HepG2 (cell line): ENCODE measurements around the gene CTAGE9. TPM values are rescaled to one million over a fixed set of nuclear protein-coding genes. Genes with fewer than 3 reads are reported as not detected.

Source experiments
- DPF2 ChIP-seq: sonication (generic); formaldehyde crosslinking; IDR thresholded peaks from 2 replicates; pipeline ENCODE4 v1.4.0; 2020; ENCODE audit warnings: mild to moderate bottlenecking, low read depth, missing genetic modification reagents, borderline replicate concordance
- EHMT2 ChIP-seq: fragments of 200-600 bp; sonication (generic); IDR thresholded peaks from 2 replicates; pipeline ENCODE4 v1.7.0; 2017; ENCODE audit warnings: antibody characterized with exemption, low read depth, low read length, borderline replicate concordance
- FLYWCH1 ChIP-seq: sonication (generic); formaldehyde crosslinking; IDR thresholded peaks from 2 replicates; pipeline ENCODE4 v1.8.1; 2023; ENCODE audit warnings: mild to moderate bottlenecking, missing genetic modification reagents
- GABPB1 ChIP-seq: IDR thresholded peaks from 2 replicates; pipeline ENCODE4 v1.6.1; 2016; ENCODE audit warnings: mild to moderate bottlenecking, missing genetic modification reagents, moderate library complexity, missing compliant biosample characterization
- HMGXB3 ChIP-seq: sonication (generic); formaldehyde crosslinking; IDR thresholded peaks from 2 replicates; pipeline ENCODE4 v1.4.0; 2020; ENCODE audit warnings: missing genetic modification reagents, borderline replicate concordance
- KLF13 ChIP-seq: sonication (generic); formaldehyde crosslinking; IDR thresholded peaks from 2 replicates; pipeline ENCODE4 v1.4.0; 2020; ENCODE audit warnings: mild to moderate bottlenecking, missing genetic modification reagents
- RXRA ChIP-seq: sonication (generic); formaldehyde crosslinking; IDR thresholded peaks from 2 replicates; pipeline ENCODE4 v1.5.1; 2020; ENCODE audit warnings: missing genetic modification reagents
- STAT5B ChIP-seq: sonication (generic); formaldehyde crosslinking; IDR thresholded peaks from 2 replicates; pipeline ENCODE4 v1.4.0; 2020; ENCODE audit warnings: missing genetic modification reagents
- ZNF136 ChIP-seq: sonication (generic); formaldehyde crosslinking; IDR thresholded peaks from 2 replicates; pipeline ENCODE4 v1.8.1; 2022; ENCODE audit warnings: low read depth, mild to moderate bottlenecking, moderate library complexity, missing genetic modification reagents
- ZNF337 ChIP-seq: sonication (generic); formaldehyde crosslinking; IDR thresholded peaks from 2 replicates; pipeline ENCODE4 v1.5.1; 2020; ENCODE audit warnings: missing genetic modification reagents, low read depth, mild to moderate bottlenecking, borderline replicate concordance
- ZNF512B ChIP-seq: sonication (generic); formaldehyde crosslinking; IDR thresholded peaks from 2 replicates; pipeline ENCODE4 v1.5.1; 2020; ENCODE audit warnings: missing genetic modification reagents, mild to moderate bottlenecking, borderline replicate concordance
- ZNF614 ChIP-seq: IDR thresholded peaks from 2 replicates; pipeline ENCODE4 v1.6.1; 2018; ENCODE audit warnings: missing biosample characterization, missing genetic modification reagents, inconsistent platforms, borderline replicate concordance
- ZNF784 ChIP-seq: sonication (generic); formaldehyde crosslinking; IDR thresholded peaks from 2 replicates; pipeline ENCODE4 v1.5.1; 2020; ENCODE audit warnings: missing genetic modification reagents, mild to moderate bottlenecking, borderline replicate concordance
- polyA plus RNA-seq, 8 experiments: library from polyadenylated mRNA; depleted of rRNA in 3 of 8; stranded (reverse) in 7 of 8; unstranded in 1 of 8; fragments of >200 nt; fragmentation: Illumina TruSeq in 4 of 8; extraction: Trizol in 4 of 8; gene quantifications; 2 replicates each; pipeline versions ENCODE4 v1.2.1 to v1.2.3, GENCODE V29; 2011 to 2016; ENCODE audit warnings: low read depth in 4 of 8, missing spikeins in 1 of 8, mixed read lengths in 1 of 8; ENCODE audit not compliant: insufficient read depth in 1 of 8
- total RNA-seq, 5 experiments: library from RNA; depleted of rRNA; stranded (reverse); fragments of >200 nt; fragmentation: Illumina TruSeq; extraction: Trizol; gene quantifications; 2 replicates each; pipeline ENCODE4 v1.2.3, GENCODE V29; 2016; ENCODE audit warnings: low read depth in 1 of 5
- TF ChIP-seq, protein P1 (sequence below): sonication (generic); formaldehyde crosslinking; IDR thresholded peaks from 2 replicates; pipeline ENCODE4 v1.4.0; 2020; ENCODE audit warnings: mild to moderate bottlenecking, missing genetic modification reagents
- TF ChIP-seq, protein P2 (sequence below): sonication (generic); formaldehyde crosslinking; IDR thresholded peaks from 2 replicates; pipeline ENCODE4 v1.8.0; 2022; ENCODE audit warnings: mild to moderate bottlenecking, missing genetic modification reagents; ENCODE audit not compliant: insufficient replicate concordance
- TF ChIP-seq, protein P3 (sequence below): IDR thresholded peaks from 2 replicates; pipeline ENCODE4 v1.6.1; 2016; ENCODE audit warnings: low read depth, borderline replicate concordance

Gene CTAGE9
- total and polyA plus RNA-seq, 2 of the 13 experiments (the other 11 are each of a cell fraction or from before 2014, with no cell fraction given), result not detected

DNA sequence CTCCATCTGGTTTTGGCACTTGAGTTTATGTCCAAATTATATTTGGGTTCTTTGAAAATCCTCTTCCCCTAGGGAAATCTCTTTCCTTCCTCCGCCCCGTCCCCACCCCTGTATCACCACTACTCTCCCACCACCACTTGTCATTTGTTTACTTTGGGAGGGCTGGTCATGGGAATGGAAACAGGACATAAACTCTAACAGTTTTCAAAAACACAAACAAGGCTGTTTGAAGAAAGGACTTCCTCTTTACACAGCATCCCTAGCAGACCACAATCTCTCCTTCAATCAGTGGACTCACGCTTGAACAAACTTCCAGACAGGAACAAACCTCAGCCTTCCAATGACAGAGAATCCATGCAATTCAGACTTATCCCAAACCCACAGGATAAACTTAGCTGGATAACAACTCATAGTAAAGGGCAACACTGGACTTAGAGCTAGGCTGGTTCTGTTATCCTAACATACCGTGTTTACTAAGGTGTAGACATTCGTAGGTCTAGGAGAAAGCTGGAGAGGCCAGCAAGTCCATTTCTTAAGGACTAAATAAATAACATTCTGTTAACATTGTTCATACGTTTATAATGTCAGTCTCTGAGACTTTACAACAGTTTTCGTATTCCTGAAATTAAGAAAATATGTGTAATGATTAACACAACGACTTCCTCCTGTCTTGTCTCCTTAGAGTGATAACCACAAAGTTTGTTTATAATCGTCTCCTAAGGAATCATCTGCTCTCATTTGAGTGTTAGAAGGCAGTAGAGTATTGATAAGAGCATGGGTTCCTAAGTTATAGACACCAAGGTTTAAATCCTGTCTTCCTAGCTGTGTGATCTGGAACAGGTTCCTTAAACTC is 44.1 kb upstream of the CTAGE9 start (continued):
- no peak for TF ChIP-seq HMGXB3 (CRISPR knock-in tag)
- TF ChIP-seq, protein P1, sequence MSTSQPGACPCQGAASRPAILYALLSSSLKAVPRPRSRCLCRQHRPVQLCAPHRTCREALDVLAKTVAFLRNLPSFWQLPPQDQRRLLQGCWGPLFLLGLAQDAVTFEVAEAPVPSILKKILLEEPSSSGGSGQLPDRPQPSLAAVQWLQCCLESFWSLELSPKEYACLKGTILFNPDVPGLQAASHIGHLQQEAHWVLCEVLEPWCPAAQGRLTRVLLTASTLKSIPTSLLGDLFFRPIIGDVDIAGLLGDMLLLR (CRISPR knock-in tag), result no peak
- TF ChIP-seq STAT5B (CRISPR knock-in tag), result peak; percentile 38; the same call in 1 of the 2 replicates
- no peak for TF ChIP-seq KLF13
- TF ChIP-seq, protein P2, sequence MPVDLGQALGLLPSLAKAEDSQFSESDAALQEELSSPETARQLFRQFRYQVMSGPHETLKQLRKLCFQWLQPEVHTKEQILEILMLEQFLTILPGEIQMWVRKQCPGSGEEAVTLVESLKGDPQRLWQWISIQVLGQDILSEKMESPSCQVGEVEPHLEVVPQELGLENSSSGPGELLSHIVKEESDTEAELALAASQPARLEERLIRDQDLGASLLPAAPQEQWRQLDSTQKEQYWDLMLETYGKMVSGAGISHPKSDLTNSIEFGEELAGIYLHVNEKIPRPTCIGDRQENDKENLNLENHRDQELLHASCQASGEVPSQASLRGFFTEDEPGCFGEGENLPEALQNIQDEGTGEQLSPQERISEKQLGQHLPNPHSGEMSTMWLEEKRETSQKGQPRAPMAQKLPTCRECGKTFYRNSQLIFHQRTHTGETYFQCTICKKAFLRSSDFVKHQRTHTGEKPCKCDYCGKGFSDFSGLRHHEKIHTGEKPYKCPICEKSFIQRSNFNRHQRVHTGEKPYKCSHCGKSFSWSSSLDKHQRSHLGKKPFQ (CRISPR knock-in tag), result peak; percentile 79
- peak; percentile 98 for TF ChIP-seq DPF2
- TF ChIP-seq, protein P3, sequence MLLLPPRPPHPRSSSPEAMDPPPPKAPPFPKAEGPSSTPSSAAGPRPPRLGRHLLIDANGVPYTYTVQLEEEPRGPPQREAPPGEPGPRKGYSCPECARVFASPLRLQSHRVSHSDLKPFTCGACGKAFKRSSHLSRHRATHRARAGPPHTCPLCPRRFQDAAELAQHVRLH, result peak; percentile 81; the same call in 1 of the 2 replicates
- no peak for TF ChIP-seq FLYWCH1
- TF ChIP-seq EHMT2, result 0 out of 2 replicates have a peak, but pooled peaks have one; percentile 42
- peak; percentile 48; the same call in 1 of the 2 replicates for TF ChIP-seq GABPB1
- peak; percentile 45; the same call in 1 of the 2 replicates for TF ChIP-seq RXRA (CRISPR knock-in tag)
- TF ChIP-seq ZNF337 (CRISPR knock-in tag), result peak; percentile 36; the same call in 1 of the 2 replicates
- TF ChIP-seq ZNF136 (CRISPR knock-in tag), result 0 out of 2 replicates have a peak, but pooled peaks have one; percentile 44
- TF ChIP-seq ZNF784 (CRISPR knock-in tag), result 0 out of 2 replicates have a peak, but pooled peaks have one; percentile 4
- 0 out of 2 replicates have a peak, but pooled peaks have one; percentile 73 for TF ChIP-seq ZNF512B (CRISPR knock-in tag)
- TF ChIP-seq ZNF614 (CRISPR knock-in tag), result peak; percentile 87
